PFSK-1 (cell line): ENCODE data around the gene ITM2B.

Experiments
- FOXP2 ChIP-seq: optimal IDR thresholded peaks from 2 replicates; pipeline ENCODE3; 2011; ENCODE audit warnings: borderline replicate concordance, control low read depth, inconsistent platforms; ENCODE audit not compliant: insufficient read depth; ENCODE audit errors: extremely low read length, extremely low read depth
- POLR2AphosphoS5 ChIP-seq: IDR thresholded peaks from 2 replicates; pipeline ENCODE4 v1.6.1; 2012; ENCODE audit warnings: low read depth, mild to moderate bottlenecking, control low read depth, low read length, moderate library complexity
- REST ChIP-seq, 2 experiments: IDR thresholded peaks; 2 replicates each; pipeline versions ENCODE4 v1.6.1 to v1.8.0; 2011 to 2012; ENCODE audit warnings: low read depth in 2 of 2, low read length in 2 of 2, control low read depth in 1 of 2, inconsistent platforms in 1 of 2, mild to moderate bottlenecking in 1 of 2, moderate library complexity in 1 of 2; ENCODE audit not compliant: insufficient read depth in 1 of 2
- SIN3A ChIP-seq: IDR thresholded peaks from 2 replicates; pipeline ENCODE4 v1.6.1; 2012; ENCODE audit warnings: mild to moderate bottlenecking, low read length, moderate library complexity, borderline replicate concordance; ENCODE audit not compliant: insufficient read depth
- TAF1 ChIP-seq: IDR thresholded peaks from 2 replicates; pipeline ENCODE4 v1.6.1; 2012; ENCODE audit warnings: low read length, control low read depth, borderline replicate concordance; ENCODE audit not compliant: insufficient read depth

The ITM2B gene

GRCh38 chr13:48236528-48237353, 3.7 kb downstream of the ITM2B start:
- no peak for TF ChIP-seq POLR2AphosphoS5
- no peak for TF ChIP-seq TAF1
- no peak for TF ChIP-seq FOXP2
- no peak for TF ChIP-seq REST (IDR thresholded peaks at IDR 0.05; ENCODE audit: insufficient read depth in 1 of 2, low read depth in 2 of 2, low read length in 2 of 2)
- no peak for TF ChIP-seq SIN3A

GRCh38 chr13:48241651-48242050, 8.6 kb downstream of the ITM2B start:
- TF ChIP-seq FOXP2: no peak
- no peak for TF ChIP-seq SIN3A
- TF ChIP-seq REST (IDR thresholded peaks at IDR 0.05; ENCODE audit: insufficient read depth in 1 of 2, low read depth in 2 of 2, low read length in 2 of 2): no peak
- no peak for TF ChIP-seq TAF1
- no peak for TF ChIP-seq POLR2AphosphoS5

- TF ChIP-seq POLR2AphosphoS5: no peak
- no peak for TF ChIP-seq FOXP2
- no peak for TF ChIP-seq REST (IDR thresholded peaks at IDR 0.05; ENCODE audit: insufficient read depth in 1 of 2, low read depth in 2 of 2, low read length in 2 of 2)
- TF ChIP-seq SIN3A: no peak
Observed at GRCh38 chr13:48242677-48243076, 9.7 kb downstream of the ITM2B start.

GRCh38 chr13:48244159-48244558, 11.2 kb downstream of the ITM2B start:
- no peak for TF ChIP-seq REST (IDR thresholded peaks at IDR 0.05; ENCODE audit: insufficient read depth in 1 of 2, low read depth in 2 of 2, low read length in 2 of 2)
- no peak for TF ChIP-seq FOXP2
- no peak for TF ChIP-seq POLR2AphosphoS5
- TF ChIP-seq SIN3A: no peak
- TF ChIP-seq TAF1: no peak
